Progenitor cell of endocrine pancreas (in vitro differentiated cells): ENCODE results near the gene TNKS1BP1. TPM values are rescaled to one million over a fixed set of nuclear protein-coding genes. Genes with fewer than 3 reads are reported as not detected.

Source experiments
- DNase-seq: peaks from one replicate; pipeline ENCODE4 v3.0.0; 2021; ENCODE audit warnings: low spot score; ENCODE audit not compliant: unreplicated experiment
- H3K27ac Mint-ChIP-seq: 2 replicates; pipeline ENCODE4 v1.8.0; 2021; ENCODE audit warnings: mild to moderate bottlenecking, moderate library complexity, mixed read lengths
- H3K27me3 Mint-ChIP-seq: 2 replicates; pipeline ENCODE4 v1.8.0; 2021; ENCODE audit warnings: mixed read lengths
- H3K36me3 Mint-ChIP-seq: 2 replicates; pipeline ENCODE4 v1.8.0; 2022; ENCODE audit warnings: mixed read lengths; ENCODE audit not compliant: insufficient read depth
- H3K4me1 Mint-ChIP-seq: 2 replicates; pipeline ENCODE4 v1.8.0; 2021; ENCODE audit warnings: low read depth, mixed read lengths
- H3K4me3 Mint-ChIP-seq: 2 replicates; pipeline ENCODE4 v1.8.0; 2021; ENCODE audit warnings: low read depth, mild to moderate bottlenecking, moderate library complexity, mixed read lengths
- H3K9me3 Mint-ChIP-seq: 2 replicates; pipeline ENCODE4 v1.8.0; 2021; ENCODE audit warnings: low read depth, mixed read lengths
- total RNA-seq: library from RNA; stranded (reverse); gene quantifications from 2 replicates; pipeline ENCODE4 v1.2.1, GENCODE V29; 2021
- TF ChIP-seq, protein P1 (sequence below): fragments of 200-600 bp; sonication (generic); IDR thresholded peaks from one replicate; pipeline ENCODE4 v1.5.0; 2021; ENCODE audit warnings: antibody characterized with exemption, mild to moderate bottlenecking; ENCODE audit not compliant: unreplicated experiment

TNKS1BP1 gene
- total RNA-seq, 1 donor from 2014 or later = 108 TPM

DNA sequence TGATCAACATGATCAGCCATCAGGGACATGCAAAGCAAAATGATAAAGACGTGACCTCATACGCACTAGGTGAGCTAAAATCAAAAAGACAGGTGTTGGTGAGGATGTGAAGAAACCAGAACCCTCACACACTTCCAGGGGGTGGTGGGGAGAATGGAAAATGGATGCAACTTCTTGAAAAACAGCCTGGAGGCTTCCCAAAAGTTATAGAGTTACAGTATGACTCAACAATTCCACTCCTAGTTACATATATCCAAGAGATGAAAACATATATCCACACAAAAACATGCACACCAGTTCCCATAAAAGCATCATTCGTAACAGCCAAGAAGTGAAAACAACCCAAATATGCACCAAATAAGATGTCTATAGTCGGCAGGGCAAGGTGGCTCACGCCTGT is 45.6 kb downstream of the TNKS1BP1 start:
- peaks cover 5% of the 10 kb centered on the region for H3K4me1 Mint-ChIP-seq
- DNase-seq = no peak

DNA sequence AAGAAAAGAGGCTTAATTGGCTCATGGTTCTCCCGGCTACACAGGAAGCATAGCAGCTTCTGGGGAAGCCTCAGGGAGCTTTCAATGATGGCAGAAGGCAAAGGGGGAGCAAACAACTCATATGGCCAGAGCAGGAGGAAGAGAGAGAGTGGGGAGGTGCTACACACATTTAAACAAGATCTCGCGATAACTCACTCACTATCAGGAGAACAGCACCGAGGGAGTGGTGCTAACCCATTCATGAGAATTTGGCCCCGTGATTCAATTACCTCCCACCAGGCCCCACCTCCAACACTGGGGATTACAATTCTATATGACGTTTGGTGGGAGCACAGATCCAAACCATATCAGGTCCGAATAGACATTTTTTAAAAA is 46.0 kb downstream of the TNKS1BP1 start:
- DNase-seq = no peak
- H3K9me3 Mint-ChIP-seq = no peaks in the 10 kb centered on the region
- no peaks in the 10 kb centered on the region for H3K36me3 Mint-ChIP-seq

More for the DNA sequence above, 45.6 kb downstream of the TNKS1BP1 start:
- TF ChIP-seq, protein P1, sequence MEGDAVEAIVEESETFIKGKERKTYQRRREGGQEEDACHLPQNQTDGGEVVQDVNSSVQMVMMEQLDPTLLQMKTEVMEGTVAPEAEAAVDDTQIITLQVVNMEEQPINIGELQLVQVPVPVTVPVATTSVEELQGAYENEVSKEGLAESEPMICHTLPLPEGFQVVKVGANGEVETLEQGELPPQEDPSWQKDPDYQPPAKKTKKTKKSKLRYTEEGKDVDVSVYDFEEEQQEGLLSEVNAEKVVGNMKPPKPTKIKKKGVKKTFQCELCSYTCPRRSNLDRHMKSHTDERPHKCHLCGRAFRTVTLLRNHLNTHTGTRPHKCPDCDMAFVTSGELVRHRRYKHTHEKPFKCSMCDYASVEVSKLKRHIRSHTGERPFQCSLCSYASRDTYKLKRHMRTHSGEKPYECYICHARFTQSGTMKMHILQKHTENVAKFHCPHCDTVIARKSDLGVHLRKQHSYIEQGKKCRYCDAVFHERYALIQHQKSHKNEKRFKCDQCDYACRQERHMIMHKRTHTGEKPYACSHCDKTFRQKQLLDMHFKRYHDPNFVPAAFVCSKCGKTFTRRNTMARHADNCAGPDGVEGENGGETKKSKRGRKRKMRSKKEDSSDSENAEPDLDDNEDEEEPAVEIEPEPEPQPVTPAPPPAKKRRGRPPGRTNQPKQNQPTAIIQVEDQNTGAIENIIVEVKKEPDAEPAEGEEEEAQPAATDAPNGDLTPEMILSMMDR = no peak
- Mint-ChIP-seq H3K4me3 (no peak overlapping the region), H3K9me3 (no peaks in the 10 kb centered on the region), H3K27ac (no peak overlapping the region), H3K27me3 (peaks cover 3% of the 10 kb centered on the region), H3K36me3 (no peaks in the 10 kb centered on the region)

DNA sequence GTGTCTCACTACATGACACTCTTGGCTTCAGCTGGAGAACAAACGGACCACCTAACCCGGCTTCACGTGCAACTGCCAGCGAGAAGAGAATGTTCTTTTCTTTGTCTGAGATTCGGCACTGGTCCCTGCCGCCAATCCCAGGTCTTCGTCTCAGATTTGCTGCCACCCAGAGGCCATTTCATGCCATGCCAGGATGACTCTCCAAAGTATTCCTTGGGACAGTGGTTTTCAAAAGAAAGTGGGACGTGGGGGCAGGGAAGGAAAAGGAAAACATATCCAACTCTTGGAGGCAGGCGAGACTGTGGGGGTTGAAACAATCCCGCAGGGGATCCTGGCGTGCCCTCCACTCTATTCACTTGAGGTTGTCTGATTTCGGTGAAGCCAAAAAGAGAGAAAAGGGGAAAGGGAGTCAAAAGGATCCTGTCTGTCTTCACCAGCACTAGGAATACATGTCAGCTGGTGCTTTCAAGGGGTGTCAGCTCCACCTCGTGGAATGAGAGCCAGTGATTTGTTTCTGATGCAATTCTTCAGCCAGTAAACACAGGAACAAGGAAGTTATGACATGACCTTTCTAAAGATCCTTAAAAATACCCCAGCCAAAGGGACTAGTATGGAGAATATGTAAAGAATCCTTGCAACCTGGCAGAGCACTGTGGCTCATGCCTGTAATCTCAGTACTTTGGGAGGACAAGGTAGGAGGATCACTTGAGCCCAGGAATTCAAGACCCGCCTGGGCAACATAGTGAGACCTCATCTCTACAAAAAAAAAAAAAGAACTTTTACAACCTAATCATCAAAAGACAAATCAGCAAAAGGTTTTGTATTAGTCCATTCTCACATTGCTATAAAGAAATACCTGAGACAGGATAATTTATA is 46.7 kb downstream of the TNKS1BP1 start:
- H3K27ac Mint-ChIP-seq = peak overlapping the region; percentile 29
- DNase-seq = peak; percentile 38
- H3K9me3 Mint-ChIP-seq = peaks cover 3% of the 10 kb centered on the region
- TF ChIP-seq, protein P1 = peak; percentile 80
- H3K27me3 Mint-ChIP-seq = peaks cover 3% of the 10 kb centered on the region
- no peaks in the 10 kb centered on the region for H3K36me3 Mint-ChIP-seq
- no peak overlapping the region for H3K4me3 Mint-ChIP-seq
- H3K4me1 Mint-ChIP-seq = peaks cover 5% of the 10 kb centered on the region

More for the DNA sequence above, 46.0 kb downstream of the TNKS1BP1 start:
- Mint-ChIP-seq H3K27ac (no peak overlapping the region), H3K4me3 (no peak overlapping the region), H3K27me3 (peaks cover 3% of the 10 kb centered on the region), H3K4me1 (peaks cover 5% of the 10 kb centered on the region)
- TF ChIP-seq, protein P1 = no peak

DNA sequence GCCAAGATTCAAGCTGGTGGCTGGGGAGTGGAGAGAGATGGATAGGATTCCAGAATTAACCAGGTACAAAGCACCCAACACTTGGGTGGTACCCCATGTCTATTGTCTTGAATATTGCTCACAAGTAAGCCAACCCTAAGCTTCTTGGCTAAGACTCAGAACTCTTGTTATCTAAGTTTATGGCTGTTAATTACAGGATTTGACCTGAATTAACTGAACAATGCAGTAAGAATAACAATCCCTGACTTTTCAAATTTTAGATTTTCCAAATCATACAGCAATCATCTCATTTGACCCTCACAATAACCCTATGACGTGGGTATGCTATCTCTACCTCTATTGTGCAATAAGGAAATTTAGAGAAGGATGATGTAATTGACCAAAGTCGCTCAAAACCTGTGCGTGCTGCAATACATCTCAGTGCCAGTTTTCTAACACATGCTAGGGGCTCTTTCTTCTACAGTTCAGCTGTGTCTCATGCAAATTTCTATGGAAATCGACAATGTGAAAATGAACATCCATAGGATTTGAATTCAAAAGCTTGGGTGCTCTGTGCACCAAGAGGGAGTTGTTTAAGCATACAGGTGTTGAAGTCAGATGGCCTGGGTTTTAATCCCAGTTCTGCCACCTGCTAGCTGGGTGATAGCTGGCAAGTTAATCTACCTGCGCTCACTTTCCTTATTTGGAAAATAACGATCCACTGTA is 47.6 kb downstream of the TNKS1BP1 start:
- no peak overlapping the region for H3K27ac Mint-ChIP-seq
- DNase-seq = no peak
- H3K4me1 Mint-ChIP-seq = peaks cover 5% of the 10 kb centered on the region
- H3K4me3 Mint-ChIP-seq = no peak overlapping the region
- H3K36me3 Mint-ChIP-seq = no peaks in the 10 kb centered on the region
- peaks cover 3% of the 10 kb centered on the region for H3K9me3 Mint-ChIP-seq
- TF ChIP-seq, protein P1 = no peak
- H3K27me3 Mint-ChIP-seq = peaks cover 3% of the 10 kb centered on the region

DNA sequence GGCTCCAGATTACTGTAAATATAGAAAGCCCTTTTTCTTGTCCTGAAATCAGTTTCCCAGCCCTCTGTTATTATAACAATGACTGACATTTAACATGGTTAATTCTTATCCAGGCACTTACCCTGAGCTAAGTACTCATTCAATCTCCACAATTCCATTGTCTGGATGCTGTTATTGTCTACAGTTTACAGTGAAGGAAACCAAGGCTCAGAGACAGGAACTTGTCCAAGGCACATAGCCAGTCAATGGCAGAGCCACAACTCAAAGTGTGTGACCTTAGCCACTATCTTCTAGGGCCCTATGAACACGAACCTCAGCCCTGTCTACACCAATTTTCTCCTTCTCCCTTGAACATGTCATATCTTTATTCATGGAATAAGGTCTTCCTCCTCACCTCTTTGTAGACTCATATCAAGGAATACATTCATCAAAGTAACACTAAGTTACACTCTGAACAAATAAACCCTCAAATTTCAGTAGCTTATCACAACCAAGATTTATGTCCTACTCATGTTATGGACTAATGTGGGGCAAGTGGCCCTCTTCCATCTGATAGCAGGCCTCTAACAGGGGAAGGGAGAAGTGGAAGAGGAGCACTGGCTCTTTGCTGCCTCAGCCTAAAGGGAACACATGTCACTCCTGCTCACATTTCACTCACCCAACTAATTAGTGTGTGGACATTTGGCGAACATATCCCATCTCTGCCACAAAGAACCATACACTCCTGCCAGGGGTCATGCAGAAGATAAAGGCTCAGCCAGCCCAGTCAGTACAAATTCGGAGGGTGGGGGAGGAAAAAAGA is 48.4 kb downstream of the TNKS1BP1 start:
- no peaks in the 10 kb centered on the region for H3K36me3 Mint-ChIP-seq
- TF ChIP-seq, protein P1 = no peak
- peaks cover 3% of the 10 kb centered on the region for H3K9me3 Mint-ChIP-seq
- no peak overlapping the region for H3K27ac Mint-ChIP-seq
- H3K4me1 Mint-ChIP-seq = peaks cover 5% of the 10 kb centered on the region
- no peak for DNase-seq
- H3K4me3 Mint-ChIP-seq = no peak overlapping the region
- peaks cover 3% of the 10 kb centered on the region for H3K27me3 Mint-ChIP-seq
